Activated CD4-positive, alpha-beta T cell treated with anti-CD3 and anti-CD28 coated beads for 24 hours (primary cell): ENCODE results near the gene ARID5A.

Experiments used
- DNase-seq, 2 donors: peaks; one replicate each; pipeline ENCODE4 v3.0.0-alpha.2; 2020; ENCODE audit warnings: low read depth in 2 of 2

The ARID5A gene

DNA sequence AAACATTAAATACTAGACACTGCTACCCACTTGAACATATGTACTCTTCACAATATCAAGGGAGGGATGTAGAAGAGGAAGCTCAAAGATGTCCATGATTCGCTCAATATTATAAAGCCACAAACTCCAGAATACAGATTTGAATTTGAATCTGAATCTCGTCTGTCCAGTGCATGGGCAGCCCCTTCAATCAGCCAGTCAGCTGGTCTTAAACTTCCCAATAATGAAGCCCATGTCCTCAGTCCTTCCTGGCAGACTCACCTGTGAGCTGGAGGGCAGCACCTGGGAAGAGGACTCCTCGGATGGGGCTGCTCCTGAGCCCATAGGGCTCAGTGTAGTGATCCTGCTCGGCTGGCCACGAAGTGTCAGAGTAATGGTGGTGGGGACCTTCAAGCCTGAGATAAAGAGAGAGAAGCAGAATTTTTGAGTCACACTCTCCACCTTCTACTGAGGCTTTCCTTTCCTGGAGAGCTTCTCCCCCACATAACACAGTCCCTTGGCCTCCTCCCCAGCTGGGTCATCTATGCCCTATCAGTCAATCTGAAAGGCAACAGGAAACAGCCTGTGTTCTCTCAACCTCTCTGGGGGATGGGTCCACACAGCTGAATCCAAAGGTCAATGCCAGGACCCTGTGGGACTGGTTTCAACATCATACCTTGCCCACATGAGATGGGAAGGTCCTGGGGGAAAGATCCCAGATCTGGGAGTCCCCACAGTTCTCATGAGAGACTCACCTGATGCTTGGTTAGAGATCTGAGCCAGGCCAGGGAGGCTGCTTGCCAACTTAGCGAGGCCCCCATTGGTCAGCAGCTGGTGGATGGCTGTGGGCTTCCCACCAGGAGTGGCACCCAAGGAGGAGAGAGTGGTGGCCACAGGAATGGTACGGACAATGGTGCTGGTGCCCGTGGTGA, 65.1 kb downstream of the ARID5A start:
- DNase-seq: no peak
